NB4 (cell line): ENCODE data around the gene GALNT14.

Source experiments
- DNase-seq: peaks from one replicate; pipeline ENCODE4 v3.0.0; 2010; ENCODE audit warnings: low read depth
- H3K4me3 ChIP-seq: one replicate; pipeline ENCODE4 v1.5.1; 2011; ENCODE audit warnings: mild to moderate bottlenecking, low read depth, low read length, moderate library complexity
- CTCF ChIP-seq: IDR thresholded peaks from one replicate; pipeline ENCODE4 v1.5.1; 2012; ENCODE audit warnings: low read depth, low read length
- MAX ChIP-seq: IDR thresholded peaks from 2 replicates; pipeline ENCODE4 v1.6.1; 2011; ENCODE audit warnings: low read depth, low read length
- MYC ChIP-seq: IDR thresholded peaks from 2 replicates; pipeline ENCODE4 v1.6.1; 2011; ENCODE audit warnings: low read depth, low read length
- POLR2A ChIP-seq: IDR thresholded peaks from 2 replicates; pipeline ENCODE4 v1.6.1; 2011; ENCODE audit warnings: mild to moderate bottlenecking; ENCODE audit not compliant: insufficient read length; ENCODE audit errors: extremely low read depth

The GALNT14 gene

GRCh38 chr2:31066086-31066485, 72.2 kb downstream of the GALNT14 start:
- DNase-seq: no peak
- TF ChIP-seq MAX: no peak
- no peak for TF ChIP-seq POLR2A
- TF ChIP-seq MYC: no peak
- no peak for TF ChIP-seq CTCF

GRCh38 chr2:31065356-31065755, 72.9 kb downstream of the GALNT14 start:
- H3K4me3 ChIP-seq: no peak overlapping the region
- DNase-seq: no peak
- TF ChIP-seq MAX: no peak
- no peak for TF ChIP-seq POLR2A
- no peak for TF ChIP-seq CTCF
- TF ChIP-seq MYC: no peak

More at GRCh38 chr2:31066086-31066485, 72.2 kb downstream of the GALNT14 start:
- H3K4me3 ChIP-seq: no peak overlapping the region

DNA sequence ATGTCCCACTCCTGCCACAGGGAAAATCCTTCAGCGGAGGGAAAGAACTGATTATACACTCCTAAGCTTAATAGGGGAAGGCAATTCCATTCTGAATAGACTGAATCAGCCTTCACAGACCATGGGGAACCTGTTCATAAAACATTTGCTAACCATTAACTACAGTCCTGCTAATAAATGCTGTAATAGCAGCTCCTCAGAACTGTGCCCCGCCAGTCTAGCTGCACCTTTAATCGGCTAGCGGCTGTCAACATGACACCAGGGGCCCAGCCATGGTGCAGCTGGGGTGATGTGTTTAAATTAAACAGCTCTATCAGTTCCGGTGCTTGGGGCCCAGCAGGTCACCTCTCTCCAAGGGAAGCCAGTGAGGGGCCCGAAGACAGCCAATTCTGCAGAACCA, 77.8 kb downstream of the GALNT14 start:
- no peak overlapping the region for H3K4me3 ChIP-seq
- DNase-seq: no peak
- TF ChIP-seq CTCF: no peak
- TF ChIP-seq POLR2A: no peak
- no peak for TF ChIP-seq MAX
- no peak for TF ChIP-seq MYC

- TF ChIP-seq POLR2A (no peak), MAX (no peak), MYC (no peak), CTCF (no peak)
- DNase-seq: no peak
- no peak overlapping the region for H3K4me3 ChIP-seq
Observed at GRCh38 chr2:31058096-31059035, 79.9 kb downstream of the GALNT14 start.

- no peak for DNase-seq
- no peak for TF ChIP-seq POLR2A
- no peak overlapping the region for H3K4me3 ChIP-seq
Observed at GRCh38 chr2:31057691-31058090, 80.5 kb downstream of the GALNT14 start.

- no peak overlapping the region for H3K4me3 ChIP-seq
- DNase-seq: no peak
- no peak for TF ChIP-seq POLR2A
- TF ChIP-seq CTCF: no peak
- no peak for TF ChIP-seq MYC
- no peak for TF ChIP-seq MAX
Observed at GRCh38 chr2:31055938-31056337, 82.3 kb downstream of the GALNT14 start.
